Fibroblast of pulmonary artery (primary cell): ENCODE measurements around the gene CCDC33.

Experiments used
- DNase-seq: peaks from one replicate; pipeline ENCODE4 v3.0.0-alpha.2; 2010; ENCODE audit warnings: low read depth
- H3K4me3 ChIP-seq: replicated peaks from 2 replicates; pipeline ENCODE4 v1.5.1; 2011; ENCODE audit warnings: low read depth, mild to moderate bottlenecking, control low read depth, low read length, moderate library complexity
- CTCF ChIP-seq: IDR thresholded peaks from 2 replicates; pipeline ENCODE4 v1.5.1; 2011; ENCODE audit warnings: mild to moderate bottlenecking, control low read depth, low read length, inconsistent platforms; ENCODE audit errors: missing control alignments

CCDC33 gene

GRCh38 chr15:74330861-74331408 is 94.8 kb downstream of the CCDC33 start:
- H3K4me3 ChIP-seq = no peak overlapping the region
- TF ChIP-seq CTCF = no peak
- no peak for DNase-seq

GRCh38 chr15:74332011-74332410 is 95.9 kb downstream of the CCDC33 start:
- no peak for DNase-seq

GRCh38 chr15:74332611-74333010 is 96.5 kb downstream of the CCDC33 start:
- H3K4me3 ChIP-seq = no peak overlapping the region
- no peak for TF ChIP-seq CTCF
- DNase-seq = no peak

More at GRCh38 chr15:74332011-74332410, 95.9 kb downstream of the CCDC33 start:
- no peak for TF ChIP-seq CTCF
- H3K4me3 ChIP-seq = no peak overlapping the region

GRCh38 chr15:74333093-74333492 is 97.0 kb downstream of the CCDC33 start:
- DNase-seq = no peak
- H3K4me3 ChIP-seq = no peak overlapping the region
- TF ChIP-seq CTCF = no peak

- H3K4me3 ChIP-seq = no peak overlapping the region
- no peak for DNase-seq
- TF ChIP-seq CTCF = no peak
These were observed 97.5 kb downstream of the CCDC33 start for GRCh38 chr15:74333662-74334061.

GRCh38 chr15:74334127-74334526 is 98.0 kb downstream of the CCDC33 start:
- H3K4me3 ChIP-seq = no peak overlapping the region
- DNase-seq = no peak
- no peak for TF ChIP-seq CTCF

GRCh38 chr15:74335396-74335795 is 99.3 kb downstream of the CCDC33 start:
- TF ChIP-seq CTCF = no peak
- no peak for DNase-seq

More at GRCh38 chr15:74335396-74335795, 99.3 kb downstream of the CCDC33 start:
- H3K4me3 ChIP-seq = no peak overlapping the region
